HepG2 (cell line): ENCODE measurements around the gene NEIL1. TPM values are rescaled to one million over a fixed set of nuclear protein-coding genes. Genes with fewer than 3 reads are reported as not detected.

Source experiments
- AHR ChIP-seq: IDR thresholded peaks from 2 replicates; pipeline ENCODE4 v1.6.1; 2018; ENCODE audit warnings: missing genetic modification reagents, missing compliant biosample characterization
- BRCA1 ChIP-seq: sonication (generic); formaldehyde crosslinking; IDR thresholded peaks from 2 replicates; pipeline ENCODE4 v1.4.0; 2020; ENCODE audit warnings: missing genetic modification reagents
- CCDC6 ChIP-seq: sonication (generic); formaldehyde crosslinking; IDR thresholded peaks from 2 replicates; pipeline ENCODE4 v1.8.1; 2022; ENCODE audit warnings: mild to moderate bottlenecking, missing genetic modification reagents, moderate library complexity
- MTF1 ChIP-seq: sonication (generic); formaldehyde crosslinking; IDR thresholded peaks from 2 replicates; pipeline ENCODE4 v1.5.0; 2020; ENCODE audit warnings: missing genetic modification reagents
- NFE2L1 ChIP-seq: sonication (generic); formaldehyde crosslinking; IDR thresholded peaks from 2 replicates; pipeline ENCODE4 v1.4.0; 2020; ENCODE audit warnings: missing genetic modification reagents, mild to moderate bottlenecking, borderline replicate concordance
- SNAI1 ChIP-seq: sonication (generic); formaldehyde crosslinking; IDR thresholded peaks from 2 replicates; pipeline ENCODE4 v1.5.0; 2020; ENCODE audit warnings: mild to moderate bottlenecking, missing genetic modification reagents, borderline replicate concordance
- ZBTB46 ChIP-seq: sonication (generic); formaldehyde crosslinking; IDR thresholded peaks from 2 replicates; pipeline ENCODE4 v1.4.0; 2020; ENCODE audit warnings: mild to moderate bottlenecking, missing genetic modification reagents, borderline replicate concordance
- ZNF232 ChIP-seq: sonication (generic); formaldehyde crosslinking; IDR thresholded peaks from 2 replicates; pipeline ENCODE4 v1.4.0; 2020; ENCODE audit warnings: missing genetic modification reagents, borderline replicate concordance
- ZNF317 ChIP-seq: sonication (generic); formaldehyde crosslinking; IDR thresholded peaks from 2 replicates; pipeline ENCODE4 v1.5.0; 2020; ENCODE audit warnings: mild to moderate bottlenecking, missing genetic modification reagents
- ZNF782 ChIP-seq: sonication (generic); formaldehyde crosslinking; IDR thresholded peaks from 2 replicates; pipeline ENCODE4 v1.4.0; 2020; ENCODE audit warnings: missing genetic modification reagents, mild to moderate bottlenecking, borderline replicate concordance
- polyA plus RNA-seq, 8 experiments: library from polyadenylated mRNA; depleted of rRNA in 3 of 8; stranded (reverse) in 7 of 8; unstranded in 1 of 8; fragments of >200 nt; fragmentation: Illumina TruSeq in 4 of 8; extraction: Trizol in 4 of 8; gene quantifications; 2 replicates each; pipeline versions ENCODE4 v1.2.1 to v1.2.3, GENCODE V29; 2011 to 2016; ENCODE audit warnings: low read depth in 4 of 8, missing spikeins in 1 of 8, mixed read lengths in 1 of 8; ENCODE audit not compliant: insufficient read depth in 1 of 8
- total RNA-seq, 5 experiments: library from RNA; depleted of rRNA; stranded (reverse); fragments of >200 nt; fragmentation: Illumina TruSeq; extraction: Trizol; gene quantifications; 2 replicates each; pipeline ENCODE4 v1.2.3, GENCODE V29; 2016; ENCODE audit warnings: low read depth in 1 of 5
- TF ChIP-seq, protein P1 (sequence below): sonication (generic); formaldehyde crosslinking; IDR thresholded peaks from 2 replicates; pipeline ENCODE4 v1.5.1; 2020; ENCODE audit warnings: missing genetic modification reagents, mild to moderate bottlenecking, borderline replicate concordance
- TF ChIP-seq, protein P2 (sequence below): sonication (generic); formaldehyde crosslinking; IDR thresholded peaks from 2 replicates; pipeline ENCODE4 v1.4.0; 2020; ENCODE audit warnings: mild to moderate bottlenecking, low read depth, missing genetic modification reagents

The NEIL1 gene
- total and polyA plus RNA-seq, 2 of the 13 experiments (the other 11 are each of a cell fraction or from before 2014, with no cell fraction given), result 10.4 to 15.5 TPM

DNA sequence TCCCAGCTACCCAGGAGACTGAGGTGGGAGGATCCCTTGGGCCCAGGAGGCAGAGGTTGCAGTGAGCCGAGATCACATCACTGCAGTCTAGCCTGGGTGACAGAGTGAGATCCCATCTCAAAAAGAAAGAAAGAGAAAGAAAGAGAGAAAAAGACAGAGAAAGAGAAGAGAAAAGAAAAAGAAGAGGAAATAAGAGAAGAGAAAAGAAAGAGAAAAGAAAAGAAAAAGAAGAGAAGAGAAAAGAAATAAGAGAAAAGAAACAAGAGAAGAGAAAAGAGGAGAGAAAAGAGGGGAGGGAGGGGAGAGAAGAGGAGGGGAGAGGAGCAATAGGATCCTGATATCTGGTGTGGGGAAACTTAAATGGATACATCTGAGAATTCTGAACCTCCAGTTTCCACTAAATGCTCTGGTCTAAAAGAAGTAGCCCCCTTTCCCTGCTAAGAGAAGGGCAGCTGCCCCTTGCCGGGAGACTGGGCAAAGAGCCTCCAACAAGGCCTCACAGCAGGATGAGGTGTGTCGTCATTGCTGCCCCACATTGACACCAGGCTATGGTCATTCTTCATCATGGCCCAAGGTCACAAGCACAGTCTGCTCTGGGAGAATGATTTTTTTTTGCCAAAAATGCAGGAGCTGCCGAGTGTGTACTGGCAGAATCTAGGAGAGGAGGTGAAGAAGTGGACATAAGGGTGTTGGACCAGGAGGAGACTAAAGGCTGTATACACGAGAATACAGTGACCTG, 32.1 kb upstream of the NEIL1 start (continued):
- no peak for TF ChIP-seq ZBTB46
- no peak for TF ChIP-seq ZNF232 (CRISPR knock-in tag)
- no peak for TF ChIP-seq ZNF782 (CRISPR knock-in tag)
- no peak for TF ChIP-seq ZNF317 (CRISPR knock-in tag)
- TF ChIP-seq, protein P1, sequence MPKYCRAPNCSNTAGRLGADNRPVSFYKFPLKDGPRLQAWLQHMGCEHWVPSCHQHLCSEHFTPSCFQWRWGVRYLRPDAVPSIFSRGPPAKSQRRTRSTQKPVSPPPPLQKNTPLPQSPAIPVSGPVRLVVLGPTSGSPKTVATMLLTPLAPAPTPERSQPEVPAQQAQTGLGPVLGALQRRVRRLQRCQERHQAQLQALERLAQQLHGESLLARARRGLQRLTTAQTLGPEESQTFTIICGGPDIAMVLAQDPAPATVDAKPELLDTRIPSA (CRISPR knock-in tag), result no peak
- TF ChIP-seq, protein P2, sequence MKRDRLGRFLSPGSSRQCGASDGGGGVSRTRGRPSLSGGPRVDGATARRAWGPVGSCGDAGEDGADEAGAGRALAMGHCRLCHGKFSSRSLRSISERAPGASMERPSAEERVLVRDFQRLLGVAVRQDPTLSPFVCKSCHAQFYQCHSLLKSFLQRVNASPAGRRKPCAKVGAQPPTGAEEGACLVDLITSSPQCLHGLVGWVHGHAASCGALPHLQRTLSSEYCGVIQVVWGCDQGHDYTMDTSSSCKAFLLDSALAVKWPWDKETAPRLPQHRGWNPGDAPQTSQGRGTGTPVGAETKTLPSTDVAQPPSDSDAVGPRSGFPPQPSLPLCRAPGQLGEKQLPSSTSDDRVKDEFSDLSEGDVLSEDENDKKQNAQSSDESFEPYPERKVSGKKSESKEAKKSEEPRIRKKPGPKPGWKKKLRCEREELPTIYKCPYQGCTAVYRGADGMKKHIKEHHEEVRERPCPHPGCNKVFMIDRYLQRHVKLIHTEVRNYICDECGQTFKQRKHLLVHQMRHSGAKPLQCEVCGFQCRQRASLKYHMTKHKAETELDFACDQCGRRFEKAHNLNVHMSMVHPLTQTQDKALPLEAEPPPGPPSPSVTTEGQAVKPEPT (CRISPR knock-in tag), result no peak
- no peak for TF ChIP-seq CCDC6 (CRISPR knock-in tag)
- no peak for TF ChIP-seq NFE2L1
- no peak for TF ChIP-seq MTF1 (CRISPR knock-in tag)
- no peak for TF ChIP-seq SNAI1 (CRISPR knock-in tag)
- TF ChIP-seq AHR (CRISPR knock-in tag), result no peak
- no peak for TF ChIP-seq BRCA1 (CRISPR knock-in tag)
- TF ChIP-seq, all 625 proteins: peak for 0
